ENCODE measurements around the gene TRIO. TPM values are rescaled to one million over a fixed set of nuclear protein-coding genes. Genes with fewer than 3 reads are reported as not detected.
"Not testable (repeated sequence)": the region's sequence is repeated elsewhere in the genome, so short reads cannot be mapped to it uniquely, and the experiment has no call there.

Gene TRIO
- total RNA-seq, 1 donor from 2014 or later: 111 TPM

GRCh38 chr5:14383923-14384322 lies 240.8 kb downstream of the TRIO start:
- DNase-seq (ENCODE audit: low spot score): no peak

- no peak for DNase-seq (ENCODE audit: low spot score)
These were observed 241.9 kb downstream of the TRIO start for GRCh38 chr5:14385019-14385418.

GRCh38 chr5:14386884-14387624 lies 243.9 kb downstream of the TRIO start:
- no peak for DNase-seq (ENCODE audit: low spot score)

- DNase-seq (ENCODE audit: low spot score): no peak
These were observed 245.6 kb downstream of the TRIO start for GRCh38 chr5:14388741-14389140.

- not testable (repeated sequence) for DNase-seq (ENCODE audit: low spot score)
These were observed 249.4 kb downstream of the TRIO start for GRCh38 chr5:14392552-14392951.

- DNase-seq (ENCODE audit: low spot score): no peak
These were observed 251.2 kb downstream of the TRIO start for GRCh38 chr5:14394365-14394764.

GRCh38 chr5:14395411-14395810 lies 252.3 kb downstream of the TRIO start:
- no peak for DNase-seq (ENCODE audit: low spot score)

GRCh38 chr5:14396066-14396465 lies 252.9 kb downstream of the TRIO start:
- DNase-seq (ENCODE audit: low spot score): no peak

- DNase-seq (ENCODE audit: low spot score): no peak
These were observed 253.6 kb downstream of the TRIO start for GRCh38 chr5:14396737-14397136.

GRCh38 chr5:14397717-14398116 lies 254.6 kb downstream of the TRIO start:
- no peak for DNase-seq (ENCODE audit: low spot score)

- DNase-seq (ENCODE audit: low spot score): no peak
These were observed 256.0 kb downstream of the TRIO start for GRCh38 chr5:14399054-14399692.

- no peak for DNase-seq (ENCODE audit: low spot score)
These were observed 256.9 kb downstream of the TRIO start for GRCh38 chr5:14400085-14400484.

- no peak for DNase-seq (ENCODE audit: low spot score)
These were observed 257.5 kb downstream of the TRIO start for GRCh38 chr5:14400611-14401010.

- DNase-seq (ENCODE audit: low spot score): no peak
These were observed 258.5 kb downstream of the TRIO start for GRCh38 chr5:14401639-14402038.

- no peak for DNase-seq (ENCODE audit: low spot score)
These were observed 259.3 kb downstream of the TRIO start for GRCh38 chr5:14402424-14402823.

GRCh38 chr5:14404780-14405179 lies 261.6 kb downstream of the TRIO start:
- no peak for DNase-seq (ENCODE audit: low spot score)

GRCh38 chr5:14405267-14405666 lies 262.1 kb downstream of the TRIO start:
- no peak for DNase-seq (ENCODE audit: low spot score)

- DNase-seq (ENCODE audit: low spot score): no peak
These were observed 262.8 kb downstream of the TRIO start for GRCh38 chr5:14405706-14406553.

GRCh38 chr5:14406554-14406849 lies 263.4 kb downstream of the TRIO start:
- no peak for DNase-seq (ENCODE audit: low spot score)

- DNase-seq (ENCODE audit: low spot score): no peak
These were observed 263.9 kb downstream of the TRIO start for GRCh38 chr5:14407051-14407450.

GRCh38 chr5:14407746-14408175 lies 264.6 kb downstream of the TRIO start:
- DNase-seq (ENCODE audit: low spot score): no peak

- DNase-seq (ENCODE audit: low spot score): no peak
These were observed 265.9 kb downstream of the TRIO start for GRCh38 chr5:14408969-14409586.
